OCI-LY7 (cell line): Measurements from ENCODE around the gene ZSCAN31.

Experiments
- CTCF ChIP-seq: fragments of 200-600 bp; sonication (generic); conservative IDR thresholded peaks from 2 replicates; pipeline ENCODE4 v1.5.1; 2014; ENCODE audit warnings: mild to moderate bottlenecking, antibody characterized with exemption, low read length, moderate library complexity, mixed read lengths
- EZH2phosphoT487 ChIP-seq: fragments of 200-600 bp; sonication (generic); IDR thresholded peaks from 2 replicates; pipeline ENCODE4 v1.6.1; 2018; ENCODE audit warnings: low read depth, borderline replicate concordance, mild to moderate bottlenecking, mixed run types, antibody characterized with exemption, low read length, moderate library complexity, mixed read lengths

- TF ChIP-seq CTCF (no peak), EZH2phosphoT487 (no peak)
Measured at GRCh38 chr6:28345201-28345600, 9.3 kb upstream of the ZSCAN31 start.
